Thymus (tissue), 11 donors: ENCODE measurements around the gene KRT33B. TPM values are rescaled to one million over a fixed set of nuclear protein-coding genes. Genes with fewer than 3 reads are reported as not detected.

Source experiments
- DNase-seq, 9 donors: peaks; one replicate each; pipeline ENCODE4 v3.0.0-alpha.2; 2013; ENCODE audit warnings: low spot score in 9 of 9, low read depth in 6 of 9, missing footprints in 1 of 9
- H3K27ac ChIP-seq, 2 donors: one replicate each; pipeline ENCODE4 v1.5.1; 2013; ENCODE audit warnings: control low read depth in 1 of 2, low read depth in 1 of 2, low read length in 1 of 2, mild to moderate bottlenecking in 1 of 2, moderate library complexity in 1 of 2
- H3K27me3 ChIP-seq, 2 donors: one replicate each; pipeline ENCODE4 v1.5.1; 2013; ENCODE audit warnings: low read length in 1 of 2; ENCODE audit not compliant: control insufficient read depth in 2 of 2, insufficient read depth in 1 of 2
- H3K36me3 ChIP-seq, 2 donors: one replicate each; pipeline ENCODE4 v1.5.1; 2013; ENCODE audit warnings: low read length in 1 of 2, mild to moderate bottlenecking in 1 of 2, moderate library complexity in 1 of 2; ENCODE audit not compliant: control insufficient read depth in 2 of 2, insufficient read depth in 2 of 2
- H3K4me1 ChIP-seq, 2 donors: one replicate each; pipeline ENCODE4 v1.5.1; 2013; ENCODE audit warnings: low read length in 2 of 2; ENCODE audit not compliant: control insufficient read depth in 2 of 2, insufficient read depth in 2 of 2
- H3K4me3 ChIP-seq, 2 donors: one replicate each; pipeline ENCODE4 v1.5.1; 2013; ENCODE audit warnings: low read length in 2 of 2, control low read depth in 1 of 2, mild to moderate bottlenecking in 1 of 2
- H3K9me3 ChIP-seq, 2 donors: one replicate each; pipeline ENCODE4 v1.5.1; 2013; ENCODE audit warnings: low read length in 1 of 2, mild to moderate bottlenecking in 1 of 2; ENCODE audit not compliant: control insufficient read depth in 2 of 2, insufficient read depth in 1 of 2
- WGBS: extraction: QIAGEN DNeasy Blood & Tissue Kit; methylation state at CpG from one replicate; pipeline ENCODE4 v1.1.7; 2013; 5-methylcytosine and 5-hydroxymethylcytosine counted together
- polyA plus RNA-seq: library from polyadenylated mRNA; stranded (reverse); fragments of 200-250 nt; gene quantifications from one replicate; pipeline ENCODE4 v1.2.3, GENCODE V29; 2013
- total RNA-seq: library from RNA; stranded (reverse); fragments of 120-200 nt; gene quantifications from one replicate; pipeline ENCODE4 v1.2.4, GENCODE V29; 2013
- donor health status: healthy.

KRT33B gene
- total and polyA plus RNA-seq, 2 donors: 1.7 to 6.1 TPM

- DNase-seq: no peak
- Histone ChIP-seq H3K9me3 (no peaks in the 10 kb centered on the region), H3K4me3 (no peak overlapping the region), H3K27me3 (no peaks in the 10 kb centered on the region), H3K27ac (no peak overlapping the region), H3K4me1 (no peaks in the 10 kb centered on the region), H3K36me3 (no peaks in the 10 kb centered on the region)
- WGBS: 97% methylated on average over 5 of the region's 5 CpGs
Observed at GRCh38 chr17:41333098-41333497, 36.5 kb downstream of the KRT33B start.

- no peak overlapping the region for H3K4me3 ChIP-seq
- no peaks in the 10 kb centered on the region for H3K27me3 ChIP-seq
- 89% methylated on average over 2 of the region's 2 CpGs for WGBS
- H3K4me1 ChIP-seq: no peaks in the 10 kb centered on the region
- H3K27ac ChIP-seq: no peak overlapping the region
- no peak for DNase-seq
- no peaks in the 10 kb centered on the region for H3K9me3 ChIP-seq
- H3K36me3 ChIP-seq: no peaks in the 10 kb centered on the region
Observed at GRCh38 chr17:41332239-41332638, 37.4 kb downstream of the KRT33B start.

GRCh38 chr17:41331606-41332005 is 38.0 kb downstream of the KRT33B start:
- H3K27me3 ChIP-seq: no peaks in the 10 kb centered on the region
- WGBS: 89% methylated on average over 7 of the region's 7 CpGs

GRCh38 chr17:41329279-41329948 is 40.2 kb downstream of the KRT33B start:
- Histone ChIP-seq H3K27ac (no peak overlapping the region), H3K27me3 (no peaks in the 10 kb centered on the region), H3K4me3 (no peak overlapping the region), H3K4me1 (no peaks in the 10 kb centered on the region), H3K9me3 (no peaks in the 10 kb centered on the region), H3K36me3 (no peaks in the 10 kb centered on the region)
- no peak for DNase-seq
- 78% methylated on average over 13 of the region's 13 CpGs for WGBS

More at GRCh38 chr17:41331606-41332005, 38.0 kb downstream of the KRT33B start:
- Histone ChIP-seq H3K4me3 (no peak overlapping the region), H3K4me1 (no peaks in the 10 kb centered on the region), H3K36me3 (no peaks in the 10 kb centered on the region), H3K27ac (no peak overlapping the region), H3K9me3 (no peaks in the 10 kb centered on the region)
- DNase-seq: no peak

- H3K36me3 ChIP-seq: no peaks in the 10 kb centered on the region
- WGBS: 93% methylated on average over 7 of the region's 7 CpGs
- no peaks in the 10 kb centered on the region for H3K9me3 ChIP-seq
- H3K4me1 ChIP-seq: no peaks in the 10 kb centered on the region
- H3K27ac ChIP-seq: no peak overlapping the region
- no peak for DNase-seq
- H3K27me3 ChIP-seq: no peaks in the 10 kb centered on the region
- no peak overlapping the region for H3K4me3 ChIP-seq
Observed at GRCh38 chr17:41328207-41328606, 41.4 kb downstream of the KRT33B start.

GRCh38 chr17:41327411-41328120 is 42.0 kb downstream of the KRT33B start:
- no peak overlapping the region for H3K27ac ChIP-seq
- no peak for DNase-seq
- no peaks in the 10 kb centered on the region for H3K4me1 ChIP-seq
- H3K9me3 ChIP-seq: no peaks in the 10 kb centered on the region
- H3K27me3 ChIP-seq: no peaks in the 10 kb centered on the region
- H3K4me3 ChIP-seq: no peak overlapping the region
- WGBS: 93% methylated on average over 8 of the region's 8 CpGs
- H3K36me3 ChIP-seq: no peaks in the 10 kb centered on the region

- Histone ChIP-seq H3K9me3 (no peaks in the 10 kb centered on the region), H3K27ac (no peak overlapping the region), H3K4me3 (no peak overlapping the region), H3K36me3 (no peaks in the 10 kb centered on the region), H3K27me3 (no peaks in the 10 kb centered on the region), H3K4me1 (no peaks in the 10 kb centered on the region)
- no peak for DNase-seq
- WGBS: 65% methylated on average over 18 of the region's 18 CpGs
Observed at GRCh38 chr17:41326173-41327145, 43.2 kb downstream of the KRT33B start.

GRCh38 chr17:41325611-41326010 is 44.0 kb downstream of the KRT33B start:
- no peak overlapping the region for H3K27ac ChIP-seq
- no peak for DNase-seq
- H3K27me3 ChIP-seq: no peaks in the 10 kb centered on the region
- H3K9me3 ChIP-seq: no peaks in the 10 kb centered on the region
- no peaks in the 10 kb centered on the region for H3K4me1 ChIP-seq
- 95% methylated on average over 6 of the region's 6 CpGs for WGBS
- H3K36me3 ChIP-seq: no peaks in the 10 kb centered on the region
- H3K4me3 ChIP-seq: no peak overlapping the region

- H3K9me3 ChIP-seq: no peaks in the 10 kb centered on the region
- no peak for DNase-seq
- no peak overlapping the region for H3K4me3 ChIP-seq
- H3K27ac ChIP-seq: no peak overlapping the region
- no peaks in the 10 kb centered on the region for H3K36me3 ChIP-seq
- H3K27me3 ChIP-seq: no peaks in the 10 kb centered on the region
- 90% methylated on average over 10 of the region's 10 CpGs for WGBS
- H3K4me1 ChIP-seq: no peaks in the 10 kb centered on the region
Observed at GRCh38 chr17:41325126-41325525, 44.5 kb downstream of the KRT33B start.
